ENCODE measurements around the gene SUFU.
"Not testable (repeated sequence)": the region's sequence is repeated elsewhere in the genome, so short reads cannot be mapped to it uniquely, and the experiment has no call there.

Gene SUFU

GRCh38 chr10:102654566-102654965 is 150.8 kb downstream of the SUFU start:
- DNase-seq, result no peak

- DNase-seq, result no peak
Observed at GRCh38 chr10:102654969-102655368, 151.2 kb downstream of the SUFU start.

GRCh38 chr10:102656026-102656425 is 152.3 kb downstream of the SUFU start:
- no peak for DNase-seq

GRCh38 chr10:102656791-102657371 is 153.1 kb downstream of the SUFU start:
- DNase-seq, result no peak

- DNase-seq, result no peak
Observed at GRCh38 chr10:102657451-102657850, 153.7 kb downstream of the SUFU start.

DNA sequence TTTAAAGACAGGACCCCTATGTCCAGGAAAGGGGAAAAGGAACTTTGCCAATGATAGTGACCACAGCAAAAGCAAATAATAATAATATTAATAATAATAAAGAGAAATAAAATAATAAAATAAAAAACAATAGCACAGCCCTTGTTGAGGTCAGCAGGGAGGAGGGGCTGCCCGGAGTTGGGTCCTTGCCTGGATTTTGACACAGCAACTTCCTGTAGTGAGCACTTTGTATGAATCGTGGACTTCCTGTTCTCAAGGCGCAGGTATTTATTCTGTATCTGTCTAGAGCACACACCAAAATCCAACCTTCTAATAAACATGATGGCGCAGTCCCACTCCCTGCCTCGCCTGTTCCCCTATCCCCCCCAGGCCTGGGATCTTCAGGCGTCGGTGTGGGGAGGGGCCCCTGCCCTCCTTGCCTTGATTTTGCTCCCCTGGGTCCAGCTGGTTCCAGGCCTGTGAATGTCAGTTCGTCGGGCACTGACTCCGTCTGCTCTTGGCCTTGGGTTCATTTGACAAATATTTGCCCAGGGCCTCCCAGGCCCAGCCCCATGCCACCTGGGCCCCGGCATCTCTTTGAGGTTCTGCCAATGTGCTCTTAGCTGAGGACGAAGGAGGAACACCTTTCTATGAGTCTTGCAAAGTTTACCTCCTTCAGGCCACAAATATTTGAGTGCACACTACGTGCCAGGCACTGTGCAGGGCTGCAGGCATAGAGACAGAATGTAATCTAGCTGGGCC is 154.4 kb downstream of the SUFU start:
- DNase-seq, result no peak

DNA sequence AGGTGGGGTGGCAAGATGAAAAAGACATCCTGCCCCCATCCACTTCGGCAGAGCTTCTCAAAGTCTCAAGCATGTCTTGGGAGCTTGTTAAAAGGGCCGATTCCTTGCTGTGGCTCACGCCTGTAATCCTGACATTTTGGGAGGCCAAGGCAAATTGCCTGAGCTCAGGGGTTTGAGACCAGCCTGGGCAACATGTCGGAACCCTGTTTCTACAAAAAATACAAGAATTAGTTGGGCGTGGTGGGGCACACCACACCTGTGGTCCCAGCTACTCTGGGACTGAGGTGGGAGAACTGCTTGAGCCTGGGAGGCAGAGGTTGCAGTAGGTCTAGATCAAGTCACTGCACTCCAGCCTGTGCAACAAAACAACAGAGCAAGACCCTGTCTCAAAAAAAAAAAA is 155.0 kb downstream of the SUFU start:
- no peak for DNase-seq

GRCh38 chr10:102660888-102661657 is 157.3 kb downstream of the SUFU start:
- peak in 1 of 2 donors; percentile 48 for DNase-seq

- no peak for DNase-seq
Observed at GRCh38 chr10:102661658-102662028, 157.9 kb downstream of the SUFU start.

DNA sequence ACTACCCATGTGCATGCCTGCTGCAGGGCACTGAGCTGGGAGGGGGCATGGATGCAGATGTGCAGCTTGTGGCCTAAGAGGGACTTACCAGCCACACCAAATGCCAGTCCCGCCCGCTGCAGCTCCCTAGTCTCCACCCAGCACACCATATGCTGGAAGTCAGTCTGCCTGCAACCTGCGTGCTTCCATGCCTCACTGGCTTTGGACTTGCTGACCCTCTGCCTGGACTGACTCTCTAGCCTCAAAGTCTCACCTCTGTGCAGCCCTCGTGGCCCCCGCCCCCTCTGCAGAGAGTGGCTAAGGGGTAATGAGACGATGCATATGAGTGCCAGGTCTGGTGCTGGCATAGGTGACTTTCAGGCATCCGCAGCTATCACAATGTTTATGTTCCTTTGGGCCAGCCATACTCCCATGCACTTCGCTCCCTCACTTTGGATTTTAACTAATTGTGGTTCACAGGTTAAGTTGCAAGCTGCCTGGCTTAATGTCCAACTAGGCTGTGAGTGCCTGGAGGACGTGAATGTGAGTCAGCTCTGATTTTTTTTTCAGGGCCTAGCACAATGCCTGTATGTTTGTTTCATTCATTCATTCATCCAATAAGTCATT is 162.2 kb downstream of the SUFU start:
- DNase-seq, result no peak

DNA sequence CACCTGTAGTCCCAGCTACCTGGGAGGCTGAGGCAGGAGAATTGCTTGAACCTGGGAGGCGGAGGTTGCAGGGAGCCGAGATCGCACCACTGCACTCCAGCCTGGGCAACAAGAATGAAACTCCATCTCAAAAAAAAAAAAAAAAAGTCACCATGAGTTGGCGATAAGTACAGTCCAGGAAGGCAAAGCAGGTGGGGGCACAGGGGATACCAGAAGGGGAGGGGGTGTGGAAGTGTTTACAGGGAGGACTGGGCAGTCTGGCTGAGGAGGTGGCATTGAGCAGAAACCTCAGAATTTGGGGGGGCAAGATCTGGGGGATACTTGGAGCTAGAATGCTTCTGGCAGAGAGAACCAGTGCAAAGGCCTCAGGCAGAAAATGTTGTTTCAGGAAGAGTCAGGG is 163.6 kb downstream of the SUFU start:
- not testable (repeated sequence) for DNase-seq

DNA sequence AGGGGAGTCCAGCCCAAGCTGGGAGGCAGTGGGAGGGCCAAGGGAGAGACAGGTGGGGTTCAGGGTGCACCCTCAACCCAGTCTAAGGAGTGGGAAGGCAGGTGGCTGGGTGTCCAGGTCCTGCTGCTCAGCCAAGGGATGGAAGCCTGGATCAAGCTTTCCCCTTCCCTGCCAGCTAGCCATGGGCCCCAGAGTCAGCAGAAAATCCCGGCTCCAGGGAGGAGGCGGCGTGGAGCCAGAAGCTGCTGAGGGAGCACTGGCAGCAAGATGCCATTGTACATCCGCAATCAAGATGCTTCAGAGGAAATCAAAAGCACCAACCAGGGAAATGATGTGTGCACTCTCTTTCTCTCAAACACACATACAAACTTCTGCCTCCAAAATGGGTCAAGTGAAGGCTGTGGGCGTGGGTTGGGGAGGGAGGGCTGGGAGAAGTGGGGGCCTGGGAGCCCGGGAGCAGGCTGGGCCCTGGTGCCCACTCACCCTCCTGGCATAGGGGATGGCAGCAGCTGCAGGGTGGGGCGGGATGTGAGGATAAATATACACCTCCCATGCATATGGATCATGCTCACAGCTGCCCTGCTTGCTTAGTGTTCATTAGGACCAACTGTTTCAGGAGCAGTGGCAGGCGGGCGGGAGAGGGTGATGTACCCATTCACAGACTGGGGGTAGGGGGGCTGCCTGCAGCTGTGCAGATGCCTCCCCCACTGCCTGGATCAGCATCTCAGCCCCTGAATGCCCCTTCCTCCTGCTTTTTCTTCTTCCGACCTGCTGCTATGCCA is 164.7 kb downstream of the SUFU start:
- DNase-seq, result no peak

DNA sequence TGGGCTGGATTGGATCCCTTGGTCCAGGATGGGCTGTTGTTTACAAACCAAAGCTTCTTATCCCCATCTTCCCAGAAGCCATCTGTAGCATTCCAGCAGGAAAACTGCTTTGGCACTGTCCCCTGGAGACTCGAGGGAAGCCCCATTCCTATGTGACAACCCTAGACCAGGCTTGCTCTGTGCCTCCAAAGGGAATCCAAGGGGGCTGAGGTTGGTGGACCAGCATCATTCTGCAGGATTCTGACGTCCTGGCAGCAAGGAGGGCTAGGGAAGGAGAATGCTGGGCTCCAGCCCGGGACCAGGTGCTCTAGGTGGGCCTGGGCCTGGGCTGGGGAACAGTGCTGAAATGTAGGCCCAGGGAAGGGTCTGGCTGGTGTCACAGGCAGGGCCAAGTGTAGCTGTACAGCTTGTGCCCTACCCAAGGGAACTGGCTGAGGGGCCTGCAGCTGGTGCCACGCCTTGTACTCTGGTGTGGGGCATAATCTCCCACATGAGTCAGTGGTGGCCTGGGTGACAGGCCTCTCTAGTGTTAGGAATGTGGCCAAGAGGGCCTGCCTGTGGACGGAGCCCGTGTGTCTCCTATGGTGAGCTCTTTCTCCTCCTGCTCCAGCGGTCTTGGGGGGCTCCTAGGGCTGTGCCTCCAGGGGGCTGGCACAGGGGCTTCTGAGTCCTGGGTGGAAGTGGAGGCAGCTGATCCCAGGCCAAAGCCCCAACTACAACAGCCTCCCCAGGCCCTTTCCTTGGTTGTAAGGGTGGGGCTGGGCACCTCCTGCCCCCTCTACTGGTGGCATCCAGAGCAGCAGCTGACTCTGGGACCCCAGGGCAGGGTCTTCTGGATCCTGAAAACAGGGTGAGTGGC is 165.7 kb downstream of the SUFU start:
- DNase-seq, result no peak

- DNase-seq, result no peak
Observed at GRCh38 chr10:102670065-102670670, 166.4 kb downstream of the SUFU start.

DNA sequence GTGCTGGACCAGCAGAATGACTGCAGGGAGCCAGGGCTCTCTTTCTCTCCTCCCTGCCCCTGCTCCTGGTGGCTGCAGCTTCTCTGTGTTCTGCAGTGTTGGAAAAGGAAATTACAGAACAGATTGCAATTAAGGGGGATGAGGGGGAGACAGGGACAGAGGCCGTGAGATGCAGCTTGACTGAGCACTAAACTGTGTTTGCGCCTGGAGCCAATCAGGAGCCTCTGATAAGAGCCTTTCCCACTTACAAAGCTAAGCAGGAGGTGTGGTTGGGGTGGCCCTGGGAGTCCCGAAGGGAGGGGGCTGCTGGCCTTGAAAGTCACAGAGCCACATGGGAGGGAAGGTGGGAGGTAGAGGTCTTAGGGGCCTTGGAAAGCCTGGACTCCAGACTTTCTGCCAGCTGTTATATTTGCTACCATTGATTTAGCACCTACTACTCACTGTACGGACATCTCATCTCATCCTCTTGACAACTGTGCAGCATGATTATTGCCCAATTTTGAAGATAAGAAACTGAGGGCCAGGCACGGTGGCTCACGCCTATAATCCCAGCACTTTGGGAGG is 167.2 kb downstream of the SUFU start:
- DNase-seq, result no peak

GRCh38 chr10:102673236-102673818 is 169.6 kb downstream of the SUFU start:
- DNase-seq, result no peak

DNA sequence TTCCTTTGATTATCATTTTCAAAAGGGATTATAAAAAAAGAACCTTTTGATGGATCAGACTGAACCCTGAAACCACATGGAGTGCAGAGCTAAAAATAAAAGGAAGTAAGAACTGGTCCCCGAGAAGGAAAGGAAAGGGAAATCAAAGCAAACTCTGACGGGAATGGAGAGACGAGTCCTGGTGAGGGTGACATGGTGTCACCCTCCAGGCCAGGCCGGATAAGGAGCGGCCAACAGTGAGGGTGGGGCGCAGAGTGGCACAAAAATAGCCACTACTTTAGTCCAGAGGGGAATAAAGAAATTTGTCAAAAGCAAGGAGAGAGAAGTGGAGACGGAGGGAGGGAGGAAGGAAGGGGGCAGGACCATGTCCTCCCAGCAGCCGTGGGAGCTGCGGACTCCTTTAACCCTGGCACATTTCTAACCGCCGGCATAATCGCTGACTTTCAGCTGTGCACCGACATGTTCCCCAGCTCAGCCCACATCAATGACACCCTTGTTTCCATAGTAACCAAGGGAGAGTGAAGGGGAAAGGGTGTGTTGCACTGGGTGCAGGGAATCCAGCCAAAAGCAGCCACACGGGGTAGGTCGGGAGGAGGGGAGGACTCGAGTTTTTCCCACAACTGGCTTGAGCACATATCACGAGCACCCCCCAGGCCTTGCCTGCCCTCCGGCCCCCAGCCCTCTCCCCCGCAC is 170.2 kb downstream of the SUFU start:
- DNase-seq, result peak; percentile 54 to 63

GRCh38 chr10:102674566-102674965 is 170.8 kb downstream of the SUFU start:
- peak in 1 of 2 donors; percentile 26 for DNase-seq

GRCh38 chr10:102675011-102675665 is 171.4 kb downstream of the SUFU start:
- no peak for DNase-seq
